D341Med (cell line): Measurements from ENCODE around the gene CFAP298.

Experiments
- DNase-seq: peaks from one replicate; pipeline ENCODE4 v3.0.0; 2012; ENCODE audit warnings: low spot score

CFAP298 gene

GRCh38 chr21:32599091-32599490 lies 13.1 kb downstream of the CFAP298 start:
- DNase-seq, result no peak

- DNase-seq, result no peak
These were observed 15.0 kb downstream of the CFAP298 start for GRCh38 chr21:32597205-32597604.

- DNase-seq, result no peak
These were observed 16.7 kb downstream of the CFAP298 start for GRCh38 chr21:32595431-32595830.

- no peak for DNase-seq
These were observed 18.5 kb downstream of the CFAP298 start for GRCh38 chr21:32593690-32594089.

- no peak for DNase-seq
These were observed 19.2 kb downstream of the CFAP298 start for GRCh38 chr21:32592929-32593502.

- no peak for DNase-seq
These were observed 22.0 kb downstream of the CFAP298 start for GRCh38 chr21:32590130-32590529.

- DNase-seq, result no peak
These were observed 24.5 kb downstream of the CFAP298 start for GRCh38 chr21:32587651-32588050.

- DNase-seq, result no peak
These were observed 25.1 kb downstream of the CFAP298 start for GRCh38 chr21:32587120-32587519.

- no peak for DNase-seq
These were observed 26.2 kb downstream of the CFAP298 start for GRCh38 chr21:32585970-32586369.

- DNase-seq, result no peak
These were observed 27.0 kb downstream of the CFAP298 start, which contains the start of gene TCP10L for GRCh38 chr21:32585042-32585710. TSS of gene TCP10L (minus strand) at chr21:32585523. CDS start at chr21:32584304, 1,219 bp downstream.

GRCh38 chr21:32584472-32584871 lies 27.7 kb downstream of the CFAP298 start:
- no peak for DNase-seq

GRCh38 chr21:32581732-32582131 lies 30.4 kb downstream of the CFAP298 start:
- no peak for DNase-seq

- no peak for DNase-seq
These were observed 31.2 kb downstream of the CFAP298 start for GRCh38 chr21:32580949-32581348.

- DNase-seq, result no peak
These were observed 34.0 kb downstream of the CFAP298 start for GRCh38 chr21:32578107-32578691.

GRCh38 chr21:32576011-32576410 lies 36.2 kb downstream of the CFAP298 start:
- no peak for DNase-seq

- no peak for DNase-seq
These were observed 36.9 kb downstream of the CFAP298 start for GRCh38 chr21:32574946-32575925.

- no peak for DNase-seq
These were observed 39.4 kb downstream of the CFAP298 start for GRCh38 chr21:32572574-32573420.

- no peak for DNase-seq
These were observed 41.7 kb downstream of the CFAP298 start for GRCh38 chr21:32570456-32570855.

GRCh38 chr21:32569261-32570230 lies 42.6 kb downstream of the CFAP298 start:
- peak; percentile 81 for DNase-seq

GRCh38 chr21:32567626-32568025 lies 44.6 kb downstream of the CFAP298 start:
- no peak for DNase-seq
